GM19372 (cell line): ENCODE data around the gene MEX3B.
A peak's percentile ranks its signal among the peaks of the same experiment; 100 is the strongest.
"Not testable (repeated sequence)": the region's sequence is repeated elsewhere in the genome, so short reads cannot be mapped to it uniquely, and the experiment has no call there.

Experiments
- ATAC-seq: cut with Tn5 transposase; IDR thresholded peaks from one replicate; pipeline ENCODE4 v1.9.1; 2021; ENCODE audit warnings: mild to moderate bottlenecking, low read depth, moderate library complexity; ENCODE audit not compliant: unreplicated experiment

MEX3B gene

GRCh38 chr15:82051664-82052063 lies 5.8 kb upstream of the MEX3B start:
- no peak for ATAC-seq

- ATAC-seq: no peak
These were observed 3.0 kb upstream of the MEX3B start for GRCh38 chr15:82048811-82049210.

- peak; percentile 0 for ATAC-seq
These were observed 1.9 kb upstream of the MEX3B start for GRCh38 chr15:82047453-82048400.

DNA sequence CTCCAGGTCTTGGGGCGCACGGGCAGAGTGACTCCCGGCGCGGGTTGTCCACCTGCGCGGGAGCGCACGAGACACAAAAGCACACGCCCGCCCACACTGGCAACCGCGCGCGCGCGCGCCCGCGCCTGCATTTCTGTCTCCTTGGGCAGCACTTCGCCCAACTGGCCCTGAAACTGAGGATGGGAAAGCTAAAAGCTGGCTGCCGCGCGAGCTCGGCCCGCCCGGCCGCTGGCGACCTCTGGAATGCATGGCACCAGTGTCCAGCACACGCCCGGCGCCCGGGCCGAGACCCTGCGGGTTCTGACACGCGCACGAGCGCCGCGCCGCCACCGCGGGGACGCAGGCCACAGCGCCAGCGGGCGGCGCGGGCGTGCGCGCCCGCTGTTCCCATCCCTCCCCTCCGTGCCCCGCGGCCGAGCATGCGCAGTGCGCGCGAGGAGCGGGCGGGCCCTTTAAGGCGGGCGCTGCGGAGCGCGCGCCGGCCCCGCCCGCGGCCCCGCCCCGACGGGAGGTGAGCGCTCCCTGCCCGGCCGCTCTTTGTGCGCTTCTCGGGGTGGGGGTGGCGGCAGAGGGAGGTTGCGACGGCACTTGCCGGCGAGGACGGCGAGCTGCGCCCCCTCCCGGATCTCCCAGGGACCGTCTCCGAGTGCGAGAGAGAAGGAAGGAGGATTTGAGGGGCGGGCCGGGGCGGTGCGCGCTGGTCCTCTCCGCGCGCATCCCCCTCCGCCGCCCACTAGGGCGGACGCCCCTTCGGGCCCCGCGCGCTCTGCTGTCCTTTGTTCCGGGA lies 1.0 kb upstream of the MEX3B start:
- peak; percentile 60 for ATAC-seq

- peak; percentile 7 for ATAC-seq
These were observed 483 bp downstream of the MEX3B start for GRCh38 chr15:82045179-82045891.

- ATAC-seq: no peak
These were observed 1.2 kb downstream of the MEX3B start for GRCh38 chr15:82044373-82045178.

DNA sequence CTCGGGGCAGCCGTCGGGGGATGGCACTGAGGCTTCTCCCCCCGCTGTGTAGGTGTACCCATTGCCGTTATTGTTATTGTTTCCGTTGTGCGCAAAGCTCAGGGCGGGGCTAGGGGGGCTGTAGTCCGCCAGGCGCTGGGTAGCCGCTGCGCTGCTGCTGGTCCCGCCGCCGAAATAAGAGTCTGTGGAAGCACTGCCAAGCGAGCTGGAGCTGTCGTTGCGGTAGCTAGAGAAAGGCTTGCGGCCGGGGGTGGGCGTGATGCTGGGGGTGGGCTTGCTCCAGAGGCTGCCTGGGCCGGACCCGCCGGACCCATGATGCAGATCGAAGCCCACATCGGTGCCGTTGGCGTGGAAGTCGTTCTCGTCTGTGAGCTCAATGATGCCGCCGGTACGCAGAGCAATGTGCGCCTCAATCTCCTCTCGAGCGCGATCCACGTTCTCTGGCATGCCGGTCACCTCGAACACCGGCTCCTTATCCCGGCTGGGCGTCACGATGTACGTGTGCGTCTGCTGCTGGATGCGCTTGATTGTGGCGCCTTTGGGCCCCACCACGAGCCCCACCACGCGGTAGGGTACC lies 1.9 kb downstream of the MEX3B start:
- no peak for ATAC-seq

DNA sequence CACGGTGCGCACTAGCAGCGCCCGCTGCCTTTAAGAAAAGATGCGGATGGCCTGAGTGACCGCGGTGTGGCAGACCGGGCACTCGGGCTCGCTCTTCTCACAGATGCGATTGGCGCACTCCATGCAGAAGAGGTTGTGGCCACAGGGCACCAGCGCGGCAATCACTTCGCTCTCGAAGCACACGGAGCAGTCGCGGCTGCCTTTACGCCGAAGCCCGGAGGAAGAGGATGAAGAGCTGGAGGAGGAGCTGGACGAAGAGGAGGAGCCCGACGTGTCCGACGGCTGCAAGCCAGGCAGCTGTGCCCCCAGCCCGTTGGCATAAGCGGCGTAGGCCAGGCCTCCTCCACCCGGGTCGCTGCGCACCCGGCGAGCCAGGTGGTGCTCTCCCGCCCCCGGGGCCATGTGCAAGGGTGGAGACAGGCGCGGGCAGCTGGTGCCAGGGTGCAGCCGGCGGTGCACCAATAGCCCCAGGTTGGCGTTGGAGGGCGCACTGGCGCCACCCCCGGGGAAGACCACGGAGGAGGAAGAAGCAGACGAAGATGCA lies 2.6 kb downstream of the MEX3B start:
- no peak for ATAC-seq

- ATAC-seq: no peak
These were observed 5.0 kb downstream of the MEX3B start for GRCh38 chr15:82040862-82041261.

- no peak for ATAC-seq
These were observed 5.4 kb downstream of the MEX3B start for GRCh38 chr15:82040390-82040789.

- no peak for ATAC-seq
These were observed 5.9 kb downstream of the MEX3B start for GRCh38 chr15:82039871-82040270.

GRCh38 chr15:82036461-82036860 lies 9.4 kb downstream of the MEX3B start:
- no peak for ATAC-seq

GRCh38 chr15:82031871-82032270 lies 13.9 kb downstream of the MEX3B start:
- ATAC-seq: no peak

GRCh38 chr15:82030176-82030575 lies 15.6 kb downstream of the MEX3B start:
- ATAC-seq: no peak

DNA sequence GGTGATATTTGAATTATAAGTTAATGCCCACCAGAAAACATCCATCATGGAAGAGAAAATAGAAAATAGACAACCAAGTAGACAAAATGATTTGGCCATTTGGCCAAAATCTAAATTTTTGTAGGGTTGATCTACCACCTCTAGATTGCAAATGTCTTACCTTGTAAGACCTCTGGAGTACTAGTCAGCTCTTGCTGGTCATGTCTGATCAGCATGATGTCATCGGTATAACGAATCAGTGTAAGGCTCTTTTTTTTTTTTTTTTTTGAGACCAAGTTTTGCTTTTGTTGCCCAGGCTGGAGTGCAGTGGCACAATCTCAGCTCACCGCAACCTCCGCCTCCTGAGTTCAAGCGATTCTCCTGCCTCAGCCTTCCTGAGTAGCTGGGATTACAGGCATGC lies 17.7 kb downstream of the MEX3B start:
- ATAC-seq: not testable (repeated sequence)

DNA sequence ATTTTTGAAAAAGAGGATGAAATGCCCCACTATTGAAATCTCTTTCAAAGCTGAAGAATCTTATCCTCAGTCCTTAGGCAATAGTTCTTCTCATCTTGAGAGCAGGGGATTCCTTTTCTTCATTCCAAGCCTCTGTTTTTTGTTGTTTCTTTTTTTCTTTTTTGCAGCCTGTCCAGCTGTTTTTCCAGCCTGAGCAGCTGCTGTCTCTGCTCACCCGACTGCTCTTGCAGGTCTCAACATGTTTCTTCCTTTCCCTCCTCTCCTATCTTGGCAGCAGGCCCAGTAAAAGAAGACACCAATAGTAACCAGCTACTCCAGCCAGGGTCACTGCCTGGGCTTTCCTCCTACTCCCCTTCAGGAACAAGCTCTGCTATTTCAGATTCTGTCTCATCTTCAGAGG lies 23.8 kb downstream of the MEX3B start:
- ATAC-seq: no peak

DNA sequence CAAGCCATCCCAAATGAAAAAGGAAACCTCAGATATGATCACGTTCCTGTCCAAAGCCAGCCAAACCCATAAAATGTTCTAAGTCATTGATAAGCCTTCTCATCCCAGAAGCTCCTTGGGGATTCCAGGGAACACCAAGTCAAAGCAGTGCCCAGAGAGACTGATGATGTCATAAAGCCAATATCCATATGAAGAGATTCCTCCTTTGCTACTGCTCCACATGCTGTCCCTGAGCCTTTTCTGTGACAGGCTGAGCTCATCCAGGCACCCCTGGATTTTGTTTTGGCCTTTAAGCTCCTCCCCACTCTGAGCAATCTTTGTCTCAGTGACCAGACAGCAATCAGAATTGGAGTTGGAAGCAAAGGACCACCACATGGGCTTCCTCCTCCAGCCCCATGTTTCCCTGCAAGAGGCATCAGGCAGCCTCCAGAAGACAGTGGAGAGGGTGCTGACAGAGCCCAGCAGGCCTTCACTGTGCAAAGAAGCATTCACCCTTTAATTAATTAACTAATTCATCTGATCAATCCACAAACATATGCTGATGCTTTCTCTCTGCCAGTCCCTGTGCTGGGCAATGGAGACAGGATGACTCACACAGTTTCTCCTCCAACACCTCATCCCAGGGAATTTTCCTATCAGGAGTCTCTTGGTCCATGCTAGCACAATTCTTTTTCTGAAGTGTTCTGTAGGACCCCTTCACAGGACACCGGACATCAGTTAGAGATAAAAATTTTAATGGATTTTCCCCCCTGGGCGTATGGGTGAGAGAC lies 25.0 kb downstream of the MEX3B start:
- no peak for ATAC-seq

- ATAC-seq: no peak
These were observed 27.6 kb downstream of the MEX3B start for GRCh38 chr15:82018201-82018600.

DNA sequence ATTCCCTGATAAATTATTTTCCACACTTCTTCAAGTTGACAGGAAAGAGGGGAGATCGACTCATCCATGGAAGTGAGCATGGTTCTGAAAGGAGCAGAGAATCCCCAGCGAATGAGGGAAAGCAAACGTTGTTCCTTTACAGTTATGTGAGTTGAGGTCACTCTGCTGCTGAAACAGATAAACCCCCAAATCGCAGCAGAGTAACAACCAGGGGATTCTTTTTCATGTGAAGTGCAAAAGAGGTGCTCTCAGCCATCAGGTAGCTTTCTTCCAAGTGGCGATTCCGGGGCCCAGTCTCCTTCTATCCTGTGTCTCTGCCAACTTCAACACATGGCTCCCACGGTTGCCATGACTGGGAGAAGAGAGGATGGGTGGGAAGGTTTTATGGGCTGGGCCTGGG lies 28.2 kb downstream of the MEX3B start:
- ATAC-seq: no peak
